Neuron (in vitro differentiated cells): ENCODE data around the gene SBK2.

ENCODE experiments used
- H2AFZ ChIP-seq: one replicate; pipeline ENCODE4 v1.6.1; 2013; ENCODE audit warnings: low read depth, mild to moderate bottlenecking, inconsistent platforms, low read length, moderate library complexity
- H3K27me3 ChIP-seq: one replicate; pipeline ENCODE4 v1.6.1; 2013; ENCODE audit warnings: low read length; ENCODE audit not compliant: insufficient read depth
- H3K36me3 ChIP-seq: one replicate; pipeline ENCODE4 v1.6.1; 2013; ENCODE audit warnings: low read length; ENCODE audit not compliant: insufficient read depth
- H3K4me1 ChIP-seq: one replicate; pipeline ENCODE4 v1.6.1; 2013; ENCODE audit warnings: low read length; ENCODE audit not compliant: insufficient read depth
- H3K4me3 ChIP-seq: 2 replicates; pipeline ENCODE4 v1.5.1; 2013; ENCODE audit warnings: mild to moderate bottlenecking, low read length, moderate library complexity
- H3K9me3 ChIP-seq: one replicate; pipeline ENCODE4 v1.6.1; 2013; ENCODE audit warnings: low read length

SBK2 gene

GRCh38 chr19:55525289-55526101 is 11.4 kb downstream of the SBK2 start:
- Histone ChIP-seq H3K4me3 (no peak overlapping the region), H3K9me3 (no peaks in the 10 kb centered on the region)

DNA sequence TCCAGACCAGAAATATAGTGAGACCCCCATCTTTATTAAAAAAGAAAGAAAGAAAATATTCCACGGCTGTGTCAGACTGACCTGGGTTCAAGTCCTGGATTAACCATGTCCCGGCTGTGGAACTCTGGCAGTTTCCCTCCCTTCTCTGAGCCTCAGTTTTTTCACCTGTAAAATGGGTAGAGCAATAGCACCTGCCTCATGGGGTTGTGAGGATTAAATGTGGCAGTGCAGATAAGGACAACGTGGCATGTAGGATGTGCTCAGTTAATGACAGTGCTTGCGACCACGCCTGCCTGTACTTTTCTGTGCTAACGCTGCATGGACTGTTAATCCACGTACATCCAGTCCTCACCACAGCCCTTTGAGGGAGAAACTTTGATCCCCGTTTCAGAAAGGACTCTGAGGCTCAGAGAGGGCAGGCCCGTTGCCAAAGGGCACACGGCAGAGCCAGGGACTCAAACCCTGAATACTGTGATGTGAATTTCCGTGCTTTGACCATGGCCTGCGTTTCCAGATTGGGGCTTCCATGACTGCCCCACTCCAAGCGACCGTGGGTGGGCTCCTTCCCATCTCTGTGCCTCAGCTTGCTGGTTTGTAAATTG is 16.1 kb downstream of the SBK2 start:
- no peak overlapping the region for H2AFZ ChIP-seq
- no peaks in the 10 kb centered on the region for H3K27me3 ChIP-seq
- no peaks in the 10 kb centered on the region for H3K4me1 ChIP-seq
- no peaks in the 10 kb centered on the region for H3K36me3 ChIP-seq
- no peaks in the 10 kb centered on the region for H3K9me3 ChIP-seq
- no peak overlapping the region for H3K4me3 ChIP-seq

More at GRCh38 chr19:55525289-55526101, 11.4 kb downstream of the SBK2 start:
- Histone ChIP-seq H3K4me1 (peaks cover 4% of the 10 kb centered on the region), H2AFZ (no peak overlapping the region), H3K36me3 (no peaks in the 10 kb centered on the region), H3K27me3 (no peaks in the 10 kb centered on the region)

GRCh38 chr19:55519451-55520311 is 17.3 kb downstream of the SBK2 start:
- Histone ChIP-seq H3K4me3 (no peak overlapping the region), H2AFZ (no peak overlapping the region), H3K4me1 (no peaks in the 10 kb centered on the region), H3K9me3 (no peaks in the 10 kb centered on the region), H3K36me3 (no peaks in the 10 kb centered on the region), H3K27me3 (no peaks in the 10 kb centered on the region)

GRCh38 chr19:55516878-55517620 is 19.9 kb downstream of the SBK2 start:
- H3K4me3 ChIP-seq: no peak overlapping the region
- H3K9me3 ChIP-seq: no peaks in the 10 kb centered on the region
- peak overlapping the region; percentile 31 for H2AFZ ChIP-seq
- no peaks in the 10 kb centered on the region for H3K36me3 ChIP-seq
- no peaks in the 10 kb centered on the region for H3K4me1 ChIP-seq
- no peaks in the 10 kb centered on the region for H3K27me3 ChIP-seq

GRCh38 chr19:55508120-55508519 is 28.8 kb downstream of the SBK2 start:
- Histone ChIP-seq H3K4me1 (no peaks in the 10 kb centered on the region), H3K27me3 (no peaks in the 10 kb centered on the region), H3K36me3 (no peaks in the 10 kb centered on the region), H3K4me3 (no peak overlapping the region), H3K9me3 (no peaks in the 10 kb centered on the region), H2AFZ (no peak overlapping the region)

GRCh38 chr19:55504981-55505380 is 32.0 kb downstream of the SBK2 start:
- H3K9me3 ChIP-seq: no peaks in the 10 kb centered on the region
- H3K27me3 ChIP-seq: no peaks in the 10 kb centered on the region
- H3K4me3 ChIP-seq: no peak overlapping the region
- H3K36me3 ChIP-seq: no peaks in the 10 kb centered on the region
- no peak overlapping the region for H2AFZ ChIP-seq
- no peaks in the 10 kb centered on the region for H3K4me1 ChIP-seq

- no peaks in the 10 kb centered on the region for H3K36me3 ChIP-seq
- no peaks in the 10 kb centered on the region for H3K27me3 ChIP-seq
- no peaks in the 10 kb centered on the region for H3K4me1 ChIP-seq
- no peaks in the 10 kb centered on the region for H3K9me3 ChIP-seq
- peak overlapping the region; percentile 63 for H2AFZ ChIP-seq
- H3K4me3 ChIP-seq: peak overlapping the region; percentile 46
Observed at GRCh38 chr19:55504252-55504603, 32.7 kb downstream of the SBK2 start.

DNA sequence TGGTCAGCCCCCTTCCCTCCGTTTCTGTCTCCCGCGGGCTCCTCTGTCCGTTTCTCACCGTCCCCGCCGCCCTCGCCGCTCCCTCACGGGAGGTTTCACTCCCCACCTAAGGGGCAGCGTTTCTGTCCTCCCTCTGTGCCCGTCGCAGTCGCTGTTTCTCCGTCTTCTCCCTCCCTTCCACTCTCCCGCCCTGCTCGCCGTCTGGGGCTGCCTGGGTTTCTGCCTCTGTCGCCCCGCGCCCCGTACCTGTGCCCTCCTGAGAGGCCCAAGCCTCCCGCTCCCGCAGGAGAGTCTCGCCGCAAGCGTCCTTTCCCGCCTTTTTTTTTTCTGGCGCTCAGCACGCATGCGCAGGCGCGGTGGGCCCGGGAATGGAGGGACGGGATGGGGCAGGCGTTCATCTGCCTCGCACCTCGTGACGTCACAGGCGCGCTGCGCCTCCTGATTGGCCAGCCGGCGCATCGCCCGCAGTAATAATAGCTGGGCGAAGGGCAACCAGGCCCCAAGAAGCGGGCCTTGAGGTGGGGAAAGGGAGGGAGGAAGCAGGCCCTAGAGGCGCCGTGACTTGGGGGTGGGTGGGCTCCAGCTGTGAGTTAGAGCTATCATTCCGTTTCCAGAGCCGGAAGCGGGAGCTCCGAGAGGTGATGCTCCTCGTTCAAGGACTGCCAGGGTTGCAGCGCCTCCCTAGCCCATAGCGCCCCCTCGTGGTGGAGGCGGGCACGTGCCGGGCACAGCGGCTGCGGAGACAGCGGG is 33.3 kb downstream of the SBK2 start:
- peak overlapping the region; percentile 63 for H2AFZ ChIP-seq
- no peaks in the 10 kb centered on the region for H3K4me1 ChIP-seq
- no peaks in the 10 kb centered on the region for H3K9me3 ChIP-seq
- no peaks in the 10 kb centered on the region for H3K36me3 ChIP-seq
- H3K27me3 ChIP-seq: no peaks in the 10 kb centered on the region
- H3K4me3 ChIP-seq: peak overlapping the region; percentile 46

DNA sequence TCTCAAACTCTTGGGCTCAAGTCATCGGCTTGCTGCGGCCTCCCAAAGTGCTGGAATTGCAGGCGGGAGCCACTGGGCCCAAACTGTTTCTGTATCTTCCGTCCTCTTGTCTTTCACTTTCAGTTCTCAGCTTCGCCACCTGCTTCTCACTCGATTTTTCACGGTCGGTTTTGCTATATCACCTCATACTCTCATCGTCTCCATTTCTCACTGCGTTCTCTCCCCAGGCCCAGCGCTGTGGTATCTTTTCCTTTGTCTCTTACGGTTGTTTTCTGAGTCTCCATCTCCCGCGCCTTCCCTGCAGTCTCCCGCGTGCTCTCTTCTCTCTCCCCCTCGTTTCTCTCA is 33.8 kb downstream of the SBK2 start:
- Histone ChIP-seq H2AFZ (no peak overlapping the region), H3K4me3 (no peak overlapping the region), H3K27me3 (no peaks in the 10 kb centered on the region), H3K36me3 (no peaks in the 10 kb centered on the region), H3K9me3 (no peaks in the 10 kb centered on the region), H3K4me1 (no peaks in the 10 kb centered on the region)

- Histone ChIP-seq H3K9me3 (no peaks in the 10 kb centered on the region), H3K4me3 (no peak overlapping the region), H3K27me3 (no peaks in the 10 kb centered on the region), H2AFZ (no peak overlapping the region), H3K4me1 (no peaks in the 10 kb centered on the region), H3K36me3 (no peaks in the 10 kb centered on the region)
Observed at GRCh38 chr19:55502197-55502952, 34.6 kb downstream of the SBK2 start.

DNA sequence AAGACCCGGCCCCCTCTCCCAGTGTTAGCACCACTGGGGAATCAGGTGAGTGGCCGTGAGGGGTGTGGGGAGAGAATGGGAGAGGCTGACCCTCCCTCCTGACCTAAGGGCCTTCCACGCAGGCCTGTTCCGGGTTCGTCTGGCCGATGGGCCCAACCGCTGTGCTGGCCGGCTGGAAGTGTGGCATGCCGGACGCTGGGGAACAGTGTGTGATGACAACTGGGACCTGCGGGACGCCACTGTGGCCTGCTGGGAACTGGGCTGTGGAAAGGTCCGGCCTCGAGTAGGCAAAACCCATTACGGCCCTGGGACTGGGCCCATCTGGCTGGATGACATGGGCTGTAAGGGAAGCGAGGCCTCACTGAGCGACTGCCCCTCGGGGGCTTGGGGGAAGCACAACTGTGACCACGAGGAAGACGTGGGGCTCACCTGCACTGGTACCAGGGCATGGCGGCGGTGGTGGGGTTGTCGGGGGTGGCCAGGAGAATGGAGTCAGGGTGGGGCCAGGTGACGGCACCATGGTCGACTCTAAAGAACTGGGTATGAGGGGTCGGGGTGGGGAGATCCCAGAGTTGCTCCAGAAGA is 36.5 kb downstream of the SBK2 start:
- Histone ChIP-seq H3K4me3 (no peak overlapping the region), H3K36me3 (no peaks in the 10 kb centered on the region), H3K27me3 (no peaks in the 10 kb centered on the region), H2AFZ (no peak overlapping the region), H3K9me3 (no peaks in the 10 kb centered on the region), H3K4me1 (no peaks in the 10 kb centered on the region)
